Central memory CD8-positive, alpha-beta T cell (primary cell): ENCODE results near the gene TIMM9.
A peak's percentile ranks its signal among the peaks of the same experiment; 100 is the strongest.
"Not testable (repeated sequence)": the region's sequence is repeated elsewhere in the genome, so short reads cannot be mapped to it uniquely, and the experiment has no call there.

Experiments used
- ATAC-seq: fragments of 150-1000 bp; cut with Tn5 transposase; replicated peaks from 2 replicates; pipeline ENCODE4 v1.10.0; 2022; ENCODE audit warnings: mild to moderate bottlenecking, moderate FRiP score, moderate number of reproducible peaks; ENCODE audit not compliant: poor library complexity, severe bottlenecking; ENCODE audit errors: extremely low read depth
- DNase-seq, 2 donors: peaks; one replicate each; pipeline ENCODE4 v3.0.0; 2021; ENCODE audit warnings: low spot score in 2 of 2
- H3K27ac Mint-ChIP-seq: one replicate; pipeline ENCODE4 v1.8.0; 2022; ENCODE audit warnings: low read depth, mild to moderate bottlenecking, moderate library complexity, mixed read lengths
- H3K27me3 Mint-ChIP-seq: one replicate; pipeline ENCODE4 v1.8.0; 2022; ENCODE audit warnings: mixed read lengths
- H3K36me3 Mint-ChIP-seq: one replicate; pipeline ENCODE4 v1.8.0; 2022; ENCODE audit warnings: mild to moderate bottlenecking, moderate library complexity, mixed read lengths; ENCODE audit not compliant: insufficient read depth
- H3K4me1 Mint-ChIP-seq: one replicate; pipeline ENCODE4 v1.8.0; 2022; ENCODE audit warnings: mixed read lengths
- H3K4me3 Mint-ChIP-seq: one replicate; pipeline ENCODE4 v1.8.0; 2022; ENCODE audit warnings: mild to moderate bottlenecking, moderate library complexity, mixed read lengths
- H3K9me3 Mint-ChIP-seq: one replicate; pipeline ENCODE4 v1.8.0; 2022; ENCODE audit warnings: mixed read lengths

Gene TIMM9

GRCh38 chr14:58390830-58391229, 36.5 kb downstream of the TIMM9 start:
- ATAC-seq = no peak
- Mint-ChIP-seq H3K27ac (no peak overlapping the region), H3K36me3 (peaks cover 3% of the 10 kb centered on the region), H3K9me3 (no peaks in the 10 kb centered on the region), H3K4me3 (no peak overlapping the region), H3K27me3 (no peaks in the 10 kb centered on the region), H3K4me1 (peaks cover 5% of the 10 kb centered on the region)
- DNase-seq = no peak

GRCh38 chr14:58376791-58377190, 50.5 kb downstream of the TIMM9 start:
- ATAC-seq = no peak
- Mint-ChIP-seq H3K27ac (no peak overlapping the region), H3K4me3 (no peak overlapping the region), H3K36me3 (peaks cover 32% of the 10 kb centered on the region), H3K4me1 (peaks cover 13% of the 10 kb centered on the region), H3K9me3 (no peaks in the 10 kb centered on the region), H3K27me3 (no peaks in the 10 kb centered on the region)
- no peak for DNase-seq

GRCh38 chr14:58368956-58369355, 58.4 kb downstream of the TIMM9 start:
- Mint-ChIP-seq H3K9me3 (no peaks in the 10 kb centered on the region), H3K4me3 (no peak overlapping the region), H3K27me3 (no peaks in the 10 kb centered on the region), H3K27ac (peak overlapping the region; percentile 35), H3K36me3 (peaks cover 44% of the 10 kb centered on the region), H3K4me1 (no peaks in the 10 kb centered on the region)
- no peak for DNase-seq
- no peak for ATAC-seq

GRCh38 chr14:58367296-58367695, 60.0 kb downstream of the TIMM9 start:
- H3K9me3 Mint-ChIP-seq = no peaks in the 10 kb centered on the region
- DNase-seq (no peak), ATAC-seq (no peak)
- H3K36me3 Mint-ChIP-seq = peaks cover 38% of the 10 kb centered on the region
- H3K4me3 Mint-ChIP-seq = no peak overlapping the region
- no peaks in the 10 kb centered on the region for H3K4me1 Mint-ChIP-seq
- no peaks in the 10 kb centered on the region for H3K27me3 Mint-ChIP-seq
- no peak overlapping the region for H3K27ac Mint-ChIP-seq

GRCh38 chr14:58364316-58364715, 63.0 kb downstream of the TIMM9 start:
- DNase-seq = no peak
- H3K4me1 Mint-ChIP-seq = no peaks in the 10 kb centered on the region
- H3K4me3 Mint-ChIP-seq = no peak overlapping the region
- no peak for ATAC-seq
- H3K9me3 Mint-ChIP-seq = no peaks in the 10 kb centered on the region
- peak overlapping the region; percentile 4 for H3K27ac Mint-ChIP-seq
- H3K36me3 Mint-ChIP-seq = peaks cover 49% of the 10 kb centered on the region
- H3K27me3 Mint-ChIP-seq = no peaks in the 10 kb centered on the region

GRCh38 chr14:58362798-58363412, 64.4 kb downstream of the TIMM9 start:
- no peaks in the 10 kb centered on the region for H3K27me3 Mint-ChIP-seq
- ATAC-seq (no peak), DNase-seq (no peak)
- H3K27ac Mint-ChIP-seq = no peak overlapping the region
- H3K4me3 Mint-ChIP-seq = no peak overlapping the region
- peaks cover 43% of the 10 kb centered on the region for H3K36me3 Mint-ChIP-seq
- no peaks in the 10 kb centered on the region for H3K9me3 Mint-ChIP-seq
- no peaks in the 10 kb centered on the region for H3K4me1 Mint-ChIP-seq

- not testable (repeated sequence) for DNase-seq, H3K27me3 Mint-ChIP-seq, H3K9me3 Mint-ChIP-seq, H3K4me1 Mint-ChIP-seq, H3K27ac Mint-ChIP-seq, H3K4me3 Mint-ChIP-seq, ATAC-seq
- H3K36me3 Mint-ChIP-seq = peaks cover 44% of the 10 kb centered on the region
These were observed 65.1 kb downstream of the TIMM9 start for GRCh38 chr14:58362272-58362671.
